Gastrocnemius medialis (tissue), 4 donors: ENCODE results near the gene FZD10.

Experiments
- POLR2A ChIP-seq, 2 donors: fragments of 450-650 bp; IDR thresholded peaks; one replicate each; pipeline ENCODE4 v1.6.1; 2017; ENCODE audit warnings: antibody characterized with exemption in 2 of 2, mild to moderate bottlenecking in 2 of 2, moderate library complexity in 2 of 2
- TF ChIP-seq, protein P1 (sequence below), 5 experiments: fragments of 450-650 bp in 3 of 5; fragments of 200-600 bp in 2 of 5; sonication (generic) in 2 of 5; IDR thresholded peaks in 4 of 5; conservative IDR thresholded peaks in 1 of 5; 1 replicate in 4 of 5; 2 replicates in 1 of 5; pipeline ENCODE4 v1.5.1; 2016 to 2019; ENCODE audit warnings: antibody characterized with exemption in 5 of 5, mild to moderate bottlenecking in 3 of 5, moderate library complexity in 3 of 5

DNA sequence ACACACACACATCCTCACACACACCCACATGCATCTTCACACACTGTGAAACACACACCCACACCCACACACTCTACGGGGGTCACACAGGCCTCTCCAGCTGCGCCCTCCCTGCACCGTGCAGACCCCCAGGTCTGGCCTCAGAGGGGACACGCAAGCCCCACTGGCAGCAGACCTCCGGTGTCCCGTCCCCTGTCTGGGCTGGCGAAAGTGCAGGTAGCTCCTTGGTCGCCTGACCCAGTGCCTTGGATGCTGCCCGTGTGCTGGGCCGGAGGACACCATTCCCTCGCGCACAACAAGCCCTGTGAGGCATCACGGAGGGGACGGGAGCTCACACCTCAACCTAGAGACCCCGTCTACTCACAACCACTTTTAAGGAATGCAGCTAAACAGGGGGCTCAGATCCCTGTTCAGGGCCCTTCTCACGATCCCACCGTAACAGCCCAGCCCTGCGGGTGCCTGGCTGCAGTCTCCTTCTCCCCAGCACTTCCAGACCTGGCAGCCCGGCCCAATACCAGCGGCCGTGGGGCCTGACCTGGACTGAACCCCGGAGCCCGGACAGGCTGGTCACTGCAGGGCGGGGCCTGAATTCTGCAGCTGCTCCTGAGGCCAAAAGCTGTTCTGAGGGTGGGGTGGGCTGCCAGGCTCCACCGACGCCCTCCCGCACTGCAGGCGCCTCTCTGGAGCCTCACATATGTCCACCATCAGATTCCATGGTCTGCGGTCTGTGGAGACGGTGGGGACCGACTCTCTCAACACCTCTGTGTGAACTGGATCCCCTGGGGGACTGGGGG is 42.1 kb upstream of the FZD10 start:
- TF ChIP-seq, protein P1, sequence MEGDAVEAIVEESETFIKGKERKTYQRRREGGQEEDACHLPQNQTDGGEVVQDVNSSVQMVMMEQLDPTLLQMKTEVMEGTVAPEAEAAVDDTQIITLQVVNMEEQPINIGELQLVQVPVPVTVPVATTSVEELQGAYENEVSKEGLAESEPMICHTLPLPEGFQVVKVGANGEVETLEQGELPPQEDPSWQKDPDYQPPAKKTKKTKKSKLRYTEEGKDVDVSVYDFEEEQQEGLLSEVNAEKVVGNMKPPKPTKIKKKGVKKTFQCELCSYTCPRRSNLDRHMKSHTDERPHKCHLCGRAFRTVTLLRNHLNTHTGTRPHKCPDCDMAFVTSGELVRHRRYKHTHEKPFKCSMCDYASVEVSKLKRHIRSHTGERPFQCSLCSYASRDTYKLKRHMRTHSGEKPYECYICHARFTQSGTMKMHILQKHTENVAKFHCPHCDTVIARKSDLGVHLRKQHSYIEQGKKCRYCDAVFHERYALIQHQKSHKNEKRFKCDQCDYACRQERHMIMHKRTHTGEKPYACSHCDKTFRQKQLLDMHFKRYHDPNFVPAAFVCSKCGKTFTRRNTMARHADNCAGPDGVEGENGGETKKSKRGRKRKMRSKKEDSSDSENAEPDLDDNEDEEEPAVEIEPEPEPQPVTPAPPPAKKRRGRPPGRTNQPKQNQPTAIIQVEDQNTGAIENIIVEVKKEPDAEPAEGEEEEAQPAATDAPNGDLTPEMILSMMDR (IDR thresholded peaks at IDR 0.05 in 4 of 5, conservative IDR thresholded peaks at IDR 0.05 in 1 of 5), result no peak
- no peak for TF ChIP-seq POLR2A (IDR thresholded peaks at IDR 0.05)
